ENCODE results near the gene LRRTM3.

Gene LRRTM3

GRCh38 chr10:67011981-67012380 is 86.1 kb downstream of the LRRTM3 start:
- no peak for TF ChIP-seq CTCF (conservative IDR thresholded peaks at IDR 0.05; ENCODE audit: low read length)
- H3K4me3 ChIP-seq (ENCODE audit: low read length) = no peak overlapping the region
- no peak for DNase-seq (ENCODE audit: low read depth)

GRCh38 chr10:67015225-67015624 is 89.4 kb downstream of the LRRTM3 start:
- H3K4me3 ChIP-seq (ENCODE audit: low read length) = no peak overlapping the region
- TF ChIP-seq CTCF (conservative IDR thresholded peaks at IDR 0.05; ENCODE audit: low read length) = no peak
- DNase-seq (ENCODE audit: low read depth) = no peak

DNA sequence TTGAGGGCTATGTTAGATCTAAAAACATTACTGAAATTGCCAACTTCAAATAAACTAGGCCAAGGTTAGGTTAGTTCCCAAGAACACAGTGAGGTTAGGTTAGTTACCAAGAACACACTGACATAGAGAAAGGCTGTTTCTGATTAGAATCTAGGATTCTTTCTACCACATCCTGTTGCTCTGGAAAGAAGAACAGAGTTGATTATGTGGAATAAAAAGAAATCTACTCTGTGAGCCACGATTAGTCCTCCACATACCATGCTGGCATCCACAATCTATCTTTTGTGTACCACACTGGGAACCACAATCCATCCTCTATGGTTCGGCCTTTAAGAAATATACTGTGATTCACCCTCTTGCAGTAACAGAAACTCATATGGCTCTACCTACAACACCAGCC is 91.4 kb downstream of the LRRTM3 start:
- no peak for DNase-seq (ENCODE audit: low read depth)
- TF ChIP-seq CTCF (conservative IDR thresholded peaks at IDR 0.05; ENCODE audit: low read length) = no peak
- no peak overlapping the region for H3K4me3 ChIP-seq (ENCODE audit: low read length)

GRCh38 chr10:67022099-67022498 is 96.3 kb downstream of the LRRTM3 start:
- no peak for TF ChIP-seq CTCF (conservative IDR thresholded peaks at IDR 0.05; ENCODE audit: low read length)
- no peak overlapping the region for H3K4me3 ChIP-seq (ENCODE audit: low read length)
- DNase-seq (ENCODE audit: low read depth) = no peak

DNA sequence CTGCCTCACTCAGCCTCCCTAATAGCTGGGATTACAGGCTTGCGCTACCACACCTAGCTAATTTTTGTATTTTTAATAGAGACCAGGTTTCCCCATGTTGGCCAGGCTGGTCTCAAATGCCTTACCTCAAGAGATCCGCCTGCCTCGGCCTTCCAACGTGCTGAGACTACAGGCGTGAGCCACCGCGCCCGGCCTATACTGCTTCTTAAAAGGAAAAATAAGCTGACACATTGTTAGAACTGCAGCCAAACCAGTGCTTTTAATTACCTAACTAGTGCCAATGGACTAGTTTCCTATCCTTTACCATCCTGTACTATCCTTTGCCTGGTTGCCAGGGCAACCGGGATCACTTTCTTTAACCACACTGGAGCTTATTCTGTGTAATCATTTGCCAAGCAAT is 108.0 kb downstream of the LRRTM3 start:
- no peak for TF ChIP-seq CTCF (conservative IDR thresholded peaks at IDR 0.05; ENCODE audit: low read length)
- no peak for DNase-seq (ENCODE audit: low read depth)

GRCh38 chr10:67036808-67037207 is 111.0 kb downstream of the LRRTM3 start:
- DNase-seq (ENCODE audit: low read depth) = no peak
- no peak for TF ChIP-seq CTCF (conservative IDR thresholded peaks at IDR 0.05; ENCODE audit: low read length)
- H3K4me3 ChIP-seq (ENCODE audit: low read length) = no peak overlapping the region

More for the DNA sequence above, 108.0 kb downstream of the LRRTM3 start:
- H3K4me3 ChIP-seq (ENCODE audit: low read length) = no peak overlapping the region

- no peak for TF ChIP-seq CTCF (conservative IDR thresholded peaks at IDR 0.05; ENCODE audit: low read length)
- no peak overlapping the region for H3K4me3 ChIP-seq (ENCODE audit: low read length)
- no peak for DNase-seq (ENCODE audit: low read depth)
These were observed 117.2 kb downstream of the LRRTM3 start for GRCh38 chr10:67043041-67043440.
